ENCODE measurements around the gene PCSK5.
"Not testable (repeated sequence)": the region's sequence is repeated elsewhere in the genome, so short reads cannot be mapped to it uniquely, and the experiment has no call there.

The PCSK5 gene

DNA sequence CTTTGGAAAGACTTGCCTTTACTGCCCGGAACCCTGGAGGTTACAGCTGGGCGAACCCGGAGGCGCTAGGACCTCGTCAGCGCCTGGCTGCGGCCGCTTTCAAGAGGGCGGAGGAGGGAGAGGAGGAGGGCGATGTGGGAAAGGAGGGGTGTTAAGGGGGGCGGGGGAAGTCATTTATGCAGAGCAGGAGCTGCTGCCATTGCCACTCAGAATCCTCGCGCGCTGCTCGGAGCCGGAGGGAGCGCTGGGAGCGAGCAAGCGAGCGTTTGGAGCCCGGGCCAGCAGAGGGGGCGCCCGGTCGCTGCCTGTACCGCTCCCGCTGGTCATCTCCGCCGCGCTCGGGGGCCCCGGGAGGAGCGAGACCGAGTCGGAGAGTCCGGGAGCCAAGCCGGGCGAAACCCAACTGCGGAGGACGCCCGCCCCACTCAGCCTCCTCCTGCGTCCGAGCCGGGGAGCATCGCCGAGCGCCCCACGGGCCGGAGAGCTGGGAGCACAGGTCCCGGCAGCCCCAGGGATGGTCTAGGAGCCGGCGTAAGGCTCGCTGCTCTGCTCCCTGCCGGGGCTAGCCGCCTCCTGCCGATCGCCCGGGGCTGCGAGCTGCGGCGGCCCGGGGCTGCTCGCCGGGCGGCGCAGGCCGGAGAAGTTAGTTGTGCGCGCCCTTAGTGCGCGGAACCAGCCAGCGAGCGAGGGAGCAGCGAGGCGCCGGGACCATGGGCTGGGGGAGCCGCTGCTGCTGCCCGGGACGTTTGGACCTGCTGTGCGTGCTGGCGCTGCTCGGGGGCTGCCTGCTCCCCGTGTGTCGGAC lies at the start of gene PCSK5:
PCSK5 (plus strand) TSS at position 202 of the 805 bp plus-strand sequence; CDS start at position 711, 509 bp downstream.
- DNase-seq, result peak; percentile 84 to 86

GRCh38 chr9:75844321-75844720 lies 46.2 kb upstream of the PCSK5 start:
- no peak for DNase-seq

GRCh38 chr9:75845806-75846205 lies 44.7 kb upstream of the PCSK5 start:
- no peak for DNase-seq

DNA sequence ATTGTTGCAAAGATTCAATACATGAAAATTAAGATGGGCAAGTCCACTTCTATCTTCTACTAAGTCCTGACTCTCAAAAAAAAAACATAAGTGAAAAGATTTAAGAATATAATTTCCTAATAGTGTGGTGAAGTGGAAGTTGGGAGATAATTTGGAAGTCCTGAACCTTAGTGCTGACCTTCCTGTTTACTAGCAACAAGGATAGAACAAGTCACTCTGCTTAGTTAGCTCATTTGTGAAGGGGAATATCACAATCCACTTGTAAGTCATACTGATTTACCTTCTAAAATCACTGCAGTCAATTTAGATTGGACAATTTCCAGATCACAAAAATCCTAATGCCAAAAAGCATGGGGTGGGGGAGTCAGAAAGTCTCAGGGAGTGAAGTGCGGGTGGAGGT lies 43.4 kb upstream of the PCSK5 start:
- no peak for DNase-seq

DNA sequence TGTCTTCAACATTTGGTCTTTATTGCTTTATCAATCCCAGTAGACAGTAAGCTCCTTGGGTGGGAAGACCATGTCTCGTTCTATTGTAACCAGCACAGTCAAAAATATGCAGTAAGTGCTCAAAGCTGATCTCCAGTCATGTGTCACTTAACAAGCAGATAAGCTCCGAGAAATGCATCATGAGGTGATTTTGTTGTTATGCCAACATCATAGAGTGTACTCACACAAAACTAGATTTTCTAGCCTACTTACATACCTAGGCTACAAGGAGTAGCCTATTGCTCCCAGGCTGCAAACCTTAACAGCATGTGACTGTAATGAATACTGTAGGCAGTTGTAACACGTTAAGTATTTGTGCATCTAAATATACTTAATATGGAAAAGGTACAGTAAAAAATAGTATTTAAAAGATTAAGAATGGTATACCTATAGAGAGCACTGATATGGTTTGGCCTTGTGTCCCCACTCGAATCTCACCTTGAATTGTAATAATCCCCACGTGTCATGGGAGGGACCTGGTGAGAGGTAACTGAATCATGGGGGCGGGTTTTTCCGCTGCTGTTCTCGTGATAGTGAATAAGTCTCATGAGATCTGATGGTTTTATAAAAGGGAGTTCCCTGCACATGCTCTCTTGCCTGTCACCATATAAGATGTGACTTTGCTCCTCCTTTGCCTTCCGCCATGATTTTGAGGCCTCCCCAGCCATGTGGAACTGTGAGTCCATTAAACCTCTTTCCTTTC lies 39.8 kb upstream of the PCSK5 start:
- DNase-seq, result no peak

DNA sequence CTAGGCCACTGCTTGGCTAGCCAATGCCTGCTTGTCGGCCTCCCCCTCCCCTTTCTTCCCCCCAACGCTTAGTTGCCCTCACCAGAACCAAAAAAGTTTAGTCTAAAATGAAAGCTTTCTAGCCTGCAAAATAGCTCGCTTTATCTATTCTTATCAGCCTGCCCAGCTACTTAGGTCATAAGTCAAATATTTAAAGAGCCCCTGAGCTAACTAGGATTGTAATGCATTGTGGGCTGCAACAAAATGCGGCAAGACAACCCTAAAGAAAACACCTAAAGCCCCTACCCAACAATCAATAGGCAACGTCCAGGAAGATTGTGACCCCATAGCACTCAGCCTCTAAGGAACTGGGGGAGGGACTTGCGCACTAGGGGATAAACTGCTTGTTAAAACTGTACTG lies 38.6 kb upstream of the PCSK5 start:
- no peak for DNase-seq

- DNase-seq, result no peak
These were observed 37.7 kb upstream of the PCSK5 start for GRCh38 chr9:75852746-75853145.

GRCh38 chr9:75855509-75855908 lies 35.0 kb upstream of the PCSK5 start:
- no peak for DNase-seq

GRCh38 chr9:75858497-75859092 lies 31.9 kb upstream of the PCSK5 start:
- DNase-seq, result no peak

DNA sequence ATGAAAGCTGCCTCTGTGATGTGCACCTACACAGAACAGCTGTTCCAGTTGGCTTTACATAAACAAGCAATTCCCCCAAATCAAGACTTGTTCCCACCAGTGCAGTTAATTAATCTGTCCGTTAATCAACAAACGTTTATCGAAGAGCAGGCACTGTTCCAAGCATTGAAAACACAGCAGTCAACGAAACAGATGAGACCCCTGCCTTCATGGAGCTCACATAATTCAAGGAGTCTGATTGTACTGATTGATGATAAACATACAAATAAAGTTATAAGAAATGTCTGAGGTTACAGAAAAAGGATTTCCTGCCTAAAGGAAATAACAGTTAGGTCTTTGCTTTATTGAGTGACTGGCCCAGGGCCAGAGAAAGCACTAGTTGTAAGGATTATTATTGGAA lies 26.2 kb upstream of the PCSK5 start:
- DNase-seq, result no peak

- peak; percentile 22 to 28 for DNase-seq
These were observed 24.1 kb upstream of the PCSK5 start for GRCh38 chr9:75866273-75866871.

DNA sequence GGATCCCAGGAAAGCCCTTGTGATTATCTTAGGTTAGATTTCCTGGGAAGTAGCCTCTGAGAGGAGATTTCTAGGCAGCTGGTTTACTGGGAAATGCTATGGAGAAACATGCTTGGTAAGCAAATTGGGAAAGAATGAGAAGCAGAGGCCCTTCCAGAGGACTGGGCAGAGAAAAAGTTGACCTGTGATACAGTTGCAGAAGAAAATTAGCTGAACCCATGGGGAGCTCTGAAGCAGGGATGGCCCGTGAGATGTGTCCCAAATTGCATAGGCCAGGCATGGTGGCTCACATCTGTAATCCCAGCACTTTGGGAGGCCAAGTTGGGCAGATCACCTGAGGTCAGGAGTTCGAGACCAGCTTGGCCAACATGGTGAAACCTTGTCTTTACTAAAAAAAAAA lies 21.9 kb upstream of the PCSK5 start:
- DNase-seq, result not testable (repeated sequence)

GRCh38 chr9:75869236-75869635 lies 21.2 kb upstream of the PCSK5 start:
- DNase-seq, result no peak

DNA sequence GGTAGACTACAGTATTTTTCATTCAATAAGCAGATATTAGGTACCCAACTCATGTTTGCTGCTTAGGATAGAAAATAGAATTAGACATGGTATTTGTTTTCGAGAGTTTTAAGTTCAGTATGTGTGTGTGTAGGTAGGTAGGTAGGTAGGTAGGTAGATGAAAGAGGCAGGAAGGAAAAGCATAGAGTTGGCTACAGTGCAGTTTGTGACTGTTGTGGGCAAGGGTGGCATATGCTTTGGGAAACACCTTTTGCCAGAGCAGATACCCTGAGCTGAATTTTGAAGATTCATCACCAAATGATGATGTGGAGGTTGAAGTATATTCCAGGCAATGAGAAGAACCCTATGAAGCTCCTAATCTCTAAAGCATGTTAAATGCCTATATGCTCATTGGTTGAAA lies 20.0 kb upstream of the PCSK5 start:
- no peak for DNase-seq

DNA sequence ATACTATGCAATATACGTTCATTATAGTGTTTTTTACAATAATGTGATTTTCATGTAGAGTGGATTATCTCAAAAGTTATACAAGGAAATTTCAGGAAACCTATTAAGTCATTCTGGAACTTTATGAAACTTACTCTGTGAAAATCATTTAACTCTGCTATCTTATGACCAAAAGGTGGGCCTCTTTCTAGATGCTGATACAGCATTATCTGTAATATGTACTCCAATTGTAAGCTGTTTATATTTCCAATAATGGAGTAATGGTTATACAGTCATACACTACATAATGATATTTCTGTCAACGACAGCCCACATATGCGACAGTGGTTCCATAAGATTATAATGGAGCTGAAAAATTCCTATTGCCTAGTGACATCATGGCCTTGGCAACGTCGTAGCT lies 18.8 kb upstream of the PCSK5 start:
- DNase-seq, result no peak

- no peak for DNase-seq
These were observed 16.8 kb upstream of the PCSK5 start for GRCh38 chr9:75873712-75874111.

- DNase-seq, result no peak
These were observed 13.4 kb upstream of the PCSK5 start for GRCh38 chr9:75876999-75877640.

DNA sequence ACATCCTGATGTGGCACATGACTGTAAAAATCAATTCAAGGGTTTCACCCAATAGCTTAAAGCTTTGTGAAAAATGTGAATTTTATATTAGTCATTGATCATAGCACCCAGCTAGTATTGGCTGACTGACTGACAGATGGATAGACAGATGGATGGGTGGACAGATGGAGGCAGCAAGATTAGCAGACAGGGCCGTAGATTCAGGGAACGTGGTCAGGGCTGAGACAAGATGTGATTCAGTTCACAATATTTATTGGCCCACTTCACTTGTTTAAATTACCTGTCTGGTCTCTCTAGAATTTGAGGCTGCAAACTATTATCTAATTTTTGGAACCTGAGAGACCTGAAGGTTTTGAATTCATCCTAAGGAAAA lies 12.0 kb upstream of the PCSK5 start:
- DNase-seq, result no peak

DNA sequence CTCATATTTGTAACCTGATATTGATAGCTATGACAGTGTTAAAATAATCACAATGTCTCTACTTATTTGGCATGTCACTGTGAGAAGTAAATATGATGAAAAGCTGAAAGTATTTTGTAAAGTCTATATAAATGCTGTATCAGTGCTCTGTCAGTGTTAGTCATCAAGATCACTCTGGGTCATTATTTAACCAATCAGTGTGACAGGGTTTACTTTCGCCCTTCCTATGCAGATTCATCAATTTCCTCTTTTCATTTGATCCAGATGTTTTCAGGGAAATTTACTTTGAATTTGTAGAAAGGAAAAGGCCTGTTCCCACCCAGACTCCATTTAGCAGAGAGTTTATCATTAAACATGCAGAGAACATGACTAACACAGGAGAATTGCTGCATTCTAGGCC lies 9.9 kb upstream of the PCSK5 start:
- DNase-seq, result no peak

DNA sequence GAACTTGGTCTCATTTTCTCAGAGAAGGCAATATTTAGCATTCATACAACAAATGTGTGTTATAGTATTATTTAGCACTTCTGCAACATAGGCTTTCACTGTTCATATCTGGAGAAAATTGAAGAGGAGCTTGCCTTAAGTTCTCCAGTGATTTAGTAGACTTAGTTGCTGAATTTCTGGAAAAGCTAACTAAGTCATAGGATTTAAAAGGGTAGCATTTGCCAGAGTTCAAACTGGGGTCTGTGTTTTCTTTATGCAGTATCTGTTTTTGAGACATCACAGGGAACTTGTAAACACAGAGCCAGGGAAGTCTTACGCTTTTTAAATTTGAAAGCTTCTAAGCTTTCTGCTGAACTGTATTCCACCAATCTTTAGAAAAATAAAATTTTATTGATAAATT lies 8.7 kb upstream of the PCSK5 start:
- no peak for DNase-seq

GRCh38 chr9:75885652-75886051 lies 4.8 kb upstream of the PCSK5 start:
- DNase-seq, result no peak

DNA sequence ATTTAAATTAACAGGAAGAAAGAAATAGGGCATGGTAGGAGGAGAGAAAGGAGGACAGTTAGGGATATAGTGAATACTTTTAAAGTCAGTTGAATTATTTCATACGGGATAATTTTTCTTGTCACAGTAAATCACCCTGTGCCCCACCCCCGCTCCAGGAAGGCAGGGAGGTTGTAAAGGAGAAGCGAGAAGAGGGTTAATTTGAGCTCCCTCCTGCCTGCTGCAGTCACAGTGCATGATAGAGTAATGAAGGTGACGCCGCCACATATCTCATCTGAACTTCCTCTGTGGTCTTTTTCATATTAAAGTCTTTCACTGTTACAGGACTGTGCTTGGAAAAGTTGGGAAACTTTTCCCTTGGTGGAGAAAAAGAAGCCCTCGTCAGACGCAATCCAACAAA lies 896 bp upstream of the PCSK5 start:
- DNase-seq, result peak in 1 of 2 experiments; percentile 22

- no peak for DNase-seq
These were observed 449 bp upstream of the PCSK5 start for GRCh38 chr9:75889977-75890471.
